IPS DF 4.7 (cell line): ENCODE data around the gene TSHZ2.
"Not testable (repeated sequence)": the region's sequence is repeated elsewhere in the genome, so short reads cannot be mapped to it uniquely, and the experiment has no call there.

Source experiments
- DNase-seq: peaks from one replicate; pipeline ENCODE4 v3.0.0-alpha.2; 2013; ENCODE audit warnings: low spot score; ENCODE audit errors: extremely low read depth

The TSHZ2 gene

DNA sequence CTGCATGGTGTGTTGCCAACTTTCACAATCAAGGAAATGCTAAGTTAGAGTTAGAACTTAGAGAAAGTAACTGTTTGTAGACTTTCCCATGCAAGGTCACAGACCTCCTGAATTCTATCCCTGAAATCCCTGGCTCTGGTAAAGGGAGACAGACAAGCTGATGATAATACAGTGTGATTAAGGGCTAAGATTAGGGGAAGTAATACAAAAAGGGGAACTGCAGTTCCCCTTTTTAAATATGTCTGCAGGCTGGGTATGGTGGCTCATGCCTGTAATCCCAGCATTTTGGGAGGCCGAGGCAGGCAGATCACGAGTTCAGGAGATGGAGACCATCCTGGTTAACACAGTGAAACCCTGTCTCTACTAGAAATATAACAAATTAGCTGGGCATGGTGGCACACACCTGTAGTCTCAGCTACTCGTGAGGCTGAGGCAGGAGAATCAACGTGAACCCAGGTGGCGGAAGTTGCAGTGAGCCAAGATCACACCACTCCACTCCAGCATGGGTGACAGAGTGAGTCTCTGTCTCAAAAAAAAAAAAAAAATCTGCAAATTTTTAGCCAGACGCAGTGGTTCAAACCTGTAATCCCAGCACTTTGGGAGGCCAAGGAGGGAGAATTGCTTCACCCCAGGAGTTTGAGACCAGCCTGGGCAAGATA is 560.6 kb downstream of the TSHZ2 start:
- not testable (repeated sequence) for DNase-seq

DNA sequence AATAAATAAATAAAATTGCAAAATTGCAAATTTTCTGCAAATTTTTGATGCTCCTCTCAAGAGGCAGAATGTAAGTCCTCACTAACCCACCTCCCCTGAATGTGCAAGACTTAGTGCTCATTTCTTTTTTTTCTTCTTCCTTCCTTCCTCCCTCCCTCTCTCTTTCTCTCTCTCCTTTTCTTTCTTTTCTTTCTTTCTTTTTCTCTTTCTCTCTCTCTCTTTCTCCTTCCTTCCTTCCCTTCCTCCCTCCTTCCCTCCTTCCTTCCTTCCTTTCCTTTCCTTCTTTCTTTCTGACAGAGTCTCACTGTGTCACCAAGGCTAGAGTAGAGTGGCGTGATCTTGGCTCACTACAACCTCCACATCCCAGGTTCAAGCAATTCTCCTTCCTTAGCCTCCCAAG is 561.3 kb downstream of the TSHZ2 start:
- no peak for DNase-seq

DNA sequence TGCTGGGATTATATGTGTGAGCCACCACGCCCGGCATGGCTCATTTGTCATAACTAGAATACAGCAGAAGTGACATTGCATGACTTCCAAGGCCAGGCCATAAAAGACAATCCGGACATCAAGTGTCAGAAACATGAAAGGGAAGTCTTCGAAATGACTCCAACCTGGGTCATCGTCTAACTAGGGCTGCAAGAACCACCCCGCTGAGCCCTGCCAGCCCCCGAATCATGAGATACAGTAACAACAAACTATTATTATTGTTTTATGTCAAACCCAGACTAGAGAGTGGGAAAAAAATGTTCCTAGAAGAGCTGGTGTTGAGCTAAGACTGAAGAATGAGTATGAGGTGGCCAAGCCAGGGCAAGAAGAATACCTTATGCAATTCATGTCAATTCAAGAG is 561.9 kb downstream of the TSHZ2 start:
- DNase-seq = no peak

DNA sequence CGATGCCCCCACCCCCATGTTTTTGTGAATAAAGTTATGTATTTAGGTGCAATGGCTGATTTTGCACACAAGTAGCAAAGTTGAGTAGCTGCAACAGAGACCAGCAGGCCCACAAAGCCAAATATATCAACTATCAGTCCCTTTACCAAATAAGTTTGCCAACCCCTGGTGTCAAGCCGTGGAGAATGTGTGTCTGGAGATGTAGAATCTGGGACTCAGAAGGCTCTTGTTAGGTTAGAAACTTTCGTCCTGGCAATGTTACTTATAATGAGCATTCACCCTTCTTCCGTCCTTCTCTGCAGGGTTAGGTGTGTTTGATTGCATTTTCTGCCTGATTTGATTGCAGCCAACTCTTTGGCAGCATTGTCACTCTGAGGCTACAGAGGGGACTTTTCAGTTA is 563.7 kb downstream of the TSHZ2 start:
- DNase-seq = no peak

DNA sequence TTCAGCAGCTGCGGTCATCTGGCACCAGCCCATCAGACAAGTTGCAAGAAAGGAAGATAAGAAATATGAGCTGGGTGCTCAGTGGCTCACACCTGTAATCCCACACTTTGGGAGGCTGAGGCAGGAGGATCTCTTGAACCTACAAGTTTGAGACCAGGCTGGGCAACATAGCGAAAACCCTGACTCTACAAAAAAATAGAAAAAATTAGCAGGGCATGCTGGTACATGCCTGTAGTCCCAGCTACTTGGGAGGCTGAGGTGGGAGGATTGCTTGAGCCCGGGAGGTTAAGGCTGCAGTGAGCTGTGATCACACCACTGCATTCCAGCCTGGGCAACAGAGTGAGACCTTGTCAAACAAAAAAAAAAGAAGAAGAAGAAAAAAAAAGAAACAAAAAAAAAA is 564.2 kb downstream of the TSHZ2 start:
- DNase-seq = not testable (repeated sequence)

DNA sequence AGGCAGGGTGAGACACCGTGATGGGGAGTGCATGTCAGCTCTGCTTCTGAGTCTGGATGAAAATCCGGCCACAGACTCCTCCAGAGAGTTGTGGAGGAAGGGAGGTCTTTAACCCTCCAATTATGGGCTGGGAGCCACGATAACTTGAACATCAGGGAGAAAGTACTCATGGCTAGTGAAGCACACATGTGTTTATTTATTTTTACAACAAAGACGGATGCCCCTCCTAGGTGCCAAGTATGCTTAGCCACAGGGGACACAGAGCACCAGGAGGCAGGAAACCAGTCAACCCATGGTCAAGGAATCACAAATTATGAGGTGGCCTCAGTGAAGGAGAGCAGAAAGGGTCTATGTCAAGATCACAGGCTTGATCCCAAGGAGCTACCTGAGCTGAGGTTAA is 567.4 kb downstream of the TSHZ2 start:
- DNase-seq = no peak
